Measurements from ENCODE around the gene CEP170B.

DNA sequence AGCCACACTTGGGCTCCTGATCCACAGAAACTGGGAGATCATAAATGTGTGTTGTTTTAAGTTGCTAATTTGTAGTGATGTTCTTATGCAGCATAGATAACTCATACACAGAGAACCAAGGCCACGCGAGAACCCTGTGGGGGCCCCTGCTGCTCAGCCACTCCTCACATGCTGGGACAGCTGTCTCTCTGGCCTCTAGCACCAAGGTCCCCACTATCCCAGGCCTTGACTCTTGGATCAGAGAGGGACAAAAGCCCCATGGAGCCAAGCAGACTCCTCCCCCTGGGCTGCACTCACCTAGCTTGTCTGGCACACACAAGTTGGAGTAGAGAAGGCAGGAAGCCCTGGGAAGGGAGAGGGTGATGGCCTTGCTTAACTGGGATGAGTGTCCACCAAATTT, 70.9 kb downstream of the CEP170B start:
- TF ChIP-seq EZH2 (conservative IDR thresholded peaks at IDR 0.05; ENCODE audit: low read depth, low read length) (no peak), POLR2A (IDR thresholded peaks at IDR 0.05; ENCODE audit: insufficient read depth in 1 of 2, low read depth in 2 of 2, low read length in 2 of 2) (no peak), FOXJ3 (CRISPR knock-in tag; IDR thresholded peaks at IDR 0.05; ENCODE audit: borderline replicate concordance) (no peak), POLR2AphosphoS5 (IDR thresholded peaks at IDR 0.05; ENCODE audit: low read depth, low read length) (no peak), ESRRA (CRISPR knock-in tag; IDR thresholded peaks at IDR 0.05; ENCODE audit: low read depth) (no peak), TBL1XR1 (IDR thresholded peaks at IDR 0.05; ENCODE audit: borderline replicate concordance, low read length, partially characterized antibody) (no peak), KLF6 (CRISPR knock-in tag; IDR thresholded peaks at IDR 0.05) (no peak), FOXP1 (IDR thresholded peaks at IDR 0.05) (no peak), FOXP1 (CRISPR knock-in tag; IDR thresholded peaks at IDR 0.05) (no peak), SP1 (IDR thresholded peaks at IDR 0.05) (no peak), SP1 (CRISPR knock-in tag; IDR thresholded peaks at IDR 0.05) (no peak), CTCF (CRISPR knock-in tag; IDR thresholded peaks at IDR 0.05) (no peak), ATF1 (CRISPR knock-in tag; IDR thresholded peaks at IDR 0.05) (no peak), SMAD3 (CRISPR knock-in tag; IDR thresholded peaks at IDR 0.05) (no peak), TBX2 (CRISPR knock-in tag; IDR thresholded peaks at IDR 0.05; ENCODE audit: borderline replicate concordance) (no peak)
